Kidney (tissue), 14 donors: ENCODE data around the gene GAB3. TPM values are rescaled to one million over a fixed set of nuclear protein-coding genes. Genes with fewer than 3 reads are reported as not detected.

Experiments used
- DNase-seq, 5 donors: peaks; one replicate each; pipeline ENCODE4 v3.0.0-alpha.2; 2013 to 2020
- FAIRE-seq: peaks from 2 replicates; lab custom pipeline; 2012; peaks lifted over from hg19 to GRCh38; lab: Jason Lieb, UNC
- H3K27ac ChIP-seq, 2 donors: one replicate each; pipeline ENCODE4 v1.7.0; 2013; ENCODE audit warnings: low read depth in 2 of 2, low read length in 2 of 2, inconsistent platforms in 1 of 2
- H3K27me3 ChIP-seq: one replicate; pipeline ENCODE4 v1.7.1; 2013; ENCODE audit warnings: low read length, inconsistent platforms; ENCODE audit not compliant: control insufficient read depth, insufficient read depth
- H3K36me3 ChIP-seq, 3 donors: one replicate each; pipeline versions ENCODE4 v1.7.0 to v1.7.1; 2013; ENCODE audit warnings: low read length in 3 of 3, control low read depth in 1 of 3, inconsistent platforms in 1 of 3; ENCODE audit not compliant: insufficient read depth in 3 of 3, control insufficient read depth in 2 of 3
- H3K4me1 ChIP-seq, 3 donors: one replicate each; pipeline versions ENCODE4 v1.7.0 to v1.7.1; 2013; ENCODE audit warnings: low read length in 3 of 3, inconsistent platforms in 1 of 3, low read depth in 1 of 3; ENCODE audit not compliant: control insufficient read depth in 2 of 3, insufficient read depth in 2 of 3
- H3K4me3 ChIP-seq, 3 donors: one replicate each; pipeline versions ENCODE4 v1.7.0 to v1.8.1; 2013; ENCODE audit warnings: low read length in 3 of 3, control low read depth in 1 of 3, inconsistent platforms in 1 of 3
- H3K9ac ChIP-seq, 3 donors: one replicate each; pipeline versions ENCODE4 v1.7.0 to v1.7.1; 2013; ENCODE audit warnings: low read length in 3 of 3, control low read depth in 1 of 3, inconsistent platforms in 1 of 3
- H3K9me3 ChIP-seq, 3 donors: one replicate each; pipeline versions ENCODE4 v1.7.0 to v1.7.1; 2013; ENCODE audit warnings: low read length in 3 of 3, control low read depth in 1 of 3, inconsistent platforms in 1 of 3; ENCODE audit not compliant: control insufficient read depth in 2 of 3, insufficient read depth in 1 of 3
- intact Hi-C: fragments of 100-400 bp; cut with DNase I; formaldehyde crosslinking; loops from one replicate; pipeline ENCODE4 v1.11.1; 2022
- polyA plus RNA-seq: library from polyadenylated mRNA; stranded (reverse); fragments of 350-450 nt; fragmentation: Illumina TruSeq; extraction: RNeasy Lipid Tissue Mini Kit (QIAGEN cat#74804); gene quantifications from one replicate; pipeline ENCODE4 v1.2.3, GENCODE V29; 2014; ENCODE audit warnings: low read depth, low replicate concordance; ENCODE audit not compliant: insufficient read depth
- total RNA-seq: library from RNA; stranded (reverse); fragmentation: NEBNext Ultra II Directional; extraction: Animal tissue kit (Norgen Biotek cat#: 25700); gene quantifications from one replicate; pipeline ENCODE4 v1.2.1, GENCODE V29; 2021
- TF ChIP-seq, protein P1 (sequence below): IDR thresholded peaks from 3 replicates; pipeline ENCODE4 v1.5.1; 2012; ENCODE audit warnings: mild to moderate bottlenecking, moderate library complexity, borderline replicate concordance; ENCODE audit not compliant: insufficient read depth; ENCODE audit errors: extremely low read depth
- donor health status: control.
- donor health status: control.
- donor health status: control.
- donor health status: control.
- donor health status: control.
- donor health status: DM: yes; HTN: yes; CAD: no.
- donor health status: Normal renal cell carcinoma (clear cell type).

Gene GAB3
- total and polyA plus RNA-seq, 2 donors from 2014 or later = 0.95 to 6.4 TPM

DNA sequence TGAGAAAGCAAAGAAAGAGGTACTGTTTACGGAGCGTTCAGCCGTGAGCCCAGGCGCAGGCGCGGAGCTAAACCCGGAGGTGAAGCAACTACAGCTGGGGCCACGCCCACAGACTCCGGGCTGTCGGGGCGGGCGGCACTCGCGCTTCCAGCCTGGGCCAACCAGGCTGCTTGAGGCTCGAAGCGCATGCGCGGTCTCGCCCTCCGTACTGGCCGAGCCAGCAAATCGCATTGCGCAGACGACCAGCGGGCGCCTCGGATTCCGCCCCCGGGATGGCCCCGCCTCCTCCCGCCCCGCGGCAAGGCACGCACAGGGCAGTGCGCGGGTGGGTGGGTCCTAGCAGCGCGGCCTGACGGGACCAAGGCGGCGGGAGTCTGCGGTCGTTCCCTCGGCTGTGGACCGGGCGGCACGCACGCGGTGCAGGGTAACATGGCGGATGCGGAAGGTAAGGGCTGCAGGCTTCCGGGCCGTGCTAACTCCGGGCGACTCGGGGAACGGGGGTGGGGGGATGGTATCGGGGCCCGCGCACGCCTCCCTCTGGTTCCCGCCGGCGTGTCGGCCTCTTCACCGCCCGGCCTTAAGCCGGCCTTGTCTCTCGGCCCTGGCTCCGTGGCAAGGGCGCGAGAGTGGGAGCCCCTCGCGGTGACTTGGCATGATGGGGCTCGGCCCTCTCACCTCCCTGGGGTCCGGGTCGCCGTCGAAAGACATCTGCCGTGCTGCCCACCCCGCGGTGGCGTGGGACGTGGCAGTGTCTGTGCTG is 11.8 kb upstream of the GAB3 start, which contains the start of gene DKC1:
Gene DKC1, plus strand, starts transcription at position 328 of the 760 bp plus-strand sequence. Its CDS starts 102 bp downstream, at position 430.
- H3K4me3 ChIP-seq = peak within 1 kb of the TSS; percentile 78 to 89 (median 88)
- H3K27ac ChIP-seq = peak within 1 kb of the TSS; percentile 28 to 57
- DNase-seq (peak; percentile 95 to 99 (median 97)), FAIRE-seq (peak; percentile 92)
- peaks cover 0 to 3% (median 0%) of the 10 kb centered on the region in 3 donors for H3K4me1 ChIP-seq
- intact Hi-C loops = no loop called here
- H3K36me3 ChIP-seq = peaks cover 0 to 13% (median 8%) of the 10 kb centered on the region in 3 donors
- TF ChIP-seq, protein P1, sequence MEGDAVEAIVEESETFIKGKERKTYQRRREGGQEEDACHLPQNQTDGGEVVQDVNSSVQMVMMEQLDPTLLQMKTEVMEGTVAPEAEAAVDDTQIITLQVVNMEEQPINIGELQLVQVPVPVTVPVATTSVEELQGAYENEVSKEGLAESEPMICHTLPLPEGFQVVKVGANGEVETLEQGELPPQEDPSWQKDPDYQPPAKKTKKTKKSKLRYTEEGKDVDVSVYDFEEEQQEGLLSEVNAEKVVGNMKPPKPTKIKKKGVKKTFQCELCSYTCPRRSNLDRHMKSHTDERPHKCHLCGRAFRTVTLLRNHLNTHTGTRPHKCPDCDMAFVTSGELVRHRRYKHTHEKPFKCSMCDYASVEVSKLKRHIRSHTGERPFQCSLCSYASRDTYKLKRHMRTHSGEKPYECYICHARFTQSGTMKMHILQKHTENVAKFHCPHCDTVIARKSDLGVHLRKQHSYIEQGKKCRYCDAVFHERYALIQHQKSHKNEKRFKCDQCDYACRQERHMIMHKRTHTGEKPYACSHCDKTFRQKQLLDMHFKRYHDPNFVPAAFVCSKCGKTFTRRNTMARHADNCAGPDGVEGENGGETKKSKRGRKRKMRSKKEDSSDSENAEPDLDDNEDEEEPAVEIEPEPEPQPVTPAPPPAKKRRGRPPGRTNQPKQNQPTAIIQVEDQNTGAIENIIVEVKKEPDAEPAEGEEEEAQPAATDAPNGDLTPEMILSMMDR = no peak
- H3K9ac ChIP-seq = peak within 1 kb of the TSS; percentile 17 to 73 (median 46)
- H3K9me3 ChIP-seq = no peaks in the 10 kb centered on the region
- no peaks in the 10 kb centered on the region for H3K27me3 ChIP-seq

DNA sequence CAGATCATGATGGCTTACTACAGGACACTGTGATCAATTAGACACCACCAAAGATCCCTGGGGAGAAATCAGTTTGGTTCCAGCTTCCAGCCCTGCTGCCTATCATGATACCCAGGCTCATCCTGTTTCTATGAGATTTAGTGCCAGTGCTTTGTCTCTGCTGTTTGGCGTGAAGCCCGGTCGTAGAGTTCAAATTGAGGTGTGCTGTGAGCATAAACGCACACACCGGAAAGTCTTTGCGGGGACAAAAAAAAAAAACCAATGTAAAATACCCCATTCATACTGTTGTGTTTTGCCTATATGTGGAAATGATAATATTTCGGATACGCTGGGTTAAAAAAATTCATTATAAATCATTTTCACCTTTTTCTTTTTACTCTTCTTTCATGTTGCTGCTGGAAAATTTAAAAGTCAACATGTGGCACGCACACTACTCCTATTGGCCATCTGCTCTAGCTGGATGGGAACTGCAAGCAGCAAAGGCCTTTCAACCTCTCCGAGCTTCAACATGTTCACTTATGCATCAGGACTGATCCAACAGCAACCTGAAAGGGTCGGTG is 11.2 kb upstream of the GAB3 start:
- H3K9ac ChIP-seq = peak overlapping the region in 2 of 3 donors; percentile 46 to 73
- FAIRE-seq (no peak), DNase-seq (peak in 2 of 5 donors; percentile 33 to 49)
- H3K36me3 ChIP-seq = peaks cover 0 to 9% (median 5%) of the 10 kb centered on the region in 3 donors
- H3K4me1 ChIP-seq = peaks cover 0 to 3% (median 0%) of the 10 kb centered on the region in 3 donors
- H3K4me3 ChIP-seq = peak overlapping the region; percentile 50 to 89 (median 78)
- H3K27ac ChIP-seq = peak overlapping the region in 1 of 2 donors; percentile 6
- intact Hi-C loops = no loop called here
- H3K27me3 ChIP-seq = no peaks in the 10 kb centered on the region
- no peaks in the 10 kb centered on the region for H3K9me3 ChIP-seq
- TF ChIP-seq, protein P1 = no peak

DNA sequence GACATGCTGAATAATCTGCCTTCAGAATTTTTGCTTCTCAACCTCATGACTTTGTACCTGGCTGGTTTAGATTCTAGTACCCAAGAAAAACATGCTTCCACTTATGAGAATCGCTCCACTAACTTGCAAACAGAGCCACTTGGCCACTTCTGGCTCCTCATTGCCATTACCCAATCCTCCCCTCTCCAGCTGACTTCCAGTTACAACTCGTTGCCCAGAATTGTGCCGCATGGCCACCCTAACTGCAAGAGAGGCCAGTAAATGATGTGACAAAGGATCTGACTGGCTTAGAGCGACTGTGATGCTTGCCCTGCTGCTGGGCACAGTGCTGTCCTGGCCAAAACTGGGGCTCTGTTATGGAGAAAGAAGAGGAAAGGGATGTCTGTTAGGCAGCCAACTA is 7.8 kb upstream of the GAB3 start:
- no peaks in the 10 kb centered on the region for H3K9me3 ChIP-seq
- no peak overlapping the region for H3K4me3 ChIP-seq
- no peaks in the 10 kb centered on the region for H3K36me3 ChIP-seq
- DNase-seq (no peak), FAIRE-seq (no peak)
- H3K9ac ChIP-seq = no peak overlapping the region
- intact Hi-C loops = no loop called here
- H3K27me3 ChIP-seq = no peaks in the 10 kb centered on the region
- peaks cover 0 to 3% (median 0%) of the 10 kb centered on the region in 3 donors for H3K4me1 ChIP-seq
- H3K27ac ChIP-seq = no peak overlapping the region
- TF ChIP-seq, protein P1 = no peak
